Neural progenitor cell (in vitro differentiated cells): ENCODE data around the gene DHCR24. TPM values are rescaled to one million over a fixed set of nuclear protein-coding genes. Genes with fewer than 3 reads are reported as not detected.

Experiments
- DNase-seq: peaks from one replicate; pipeline ENCODE4 v3.0.0-alpha.2; 2016; ENCODE audit warnings: low spot score
- H2AFZ ChIP-seq: fragments of 200-600 bp; sonication (generic); replicated peaks from 2 replicates; pipeline ENCODE4 v1.6.1; 2016; ENCODE audit warnings: antibody characterized with exemption
- H3F3A ChIP-seq: fragments of 200-600 bp; sonication (generic); 2 replicates; pipeline ENCODE4 v1.6.1; 2016; ENCODE audit warnings: antibody characterized with exemption, low read depth
- H3K27ac ChIP-seq: fragments of 200-600 bp; sonication (generic); 2 replicates; pipeline ENCODE4 v1.5.1; 2016; ENCODE audit warnings: mild to moderate bottlenecking
- H3K27me3 ChIP-seq: fragments of 200-600 bp; sonication (generic); 2 replicates; pipeline ENCODE4 v1.6.1; 2016; ENCODE audit warnings: mild to moderate bottlenecking, moderate library complexity
- H3K36me3 ChIP-seq: fragments of 200-600 bp; sonication (generic); 2 replicates; pipeline ENCODE4 v1.5.1; 2016
- H3K4me1 ChIP-seq: fragments of 200-600 bp; sonication (generic); 2 replicates; pipeline ENCODE4 v1.6.1; 2016; ENCODE audit warnings: mixed run types
- H3K4me2 ChIP-seq: fragments of 200-600 bp; sonication (generic); 2 replicates; pipeline ENCODE4 v1.6.1; 2016
- H3K4me3 ChIP-seq: fragments of 200-600 bp; sonication (generic); 2 replicates; pipeline ENCODE4 v1.5.1; 2016
- H3K79me2 ChIP-seq: fragments of 200-600 bp; sonication (generic); 2 replicates; pipeline ENCODE4 v1.6.1; 2016; ENCODE audit warnings: low read depth
- H3K9ac ChIP-seq: fragments of 200-600 bp; sonication (generic); 2 replicates; pipeline ENCODE4 v1.6.1; 2016
- H3K9me3 ChIP-seq: fragments of 200-600 bp; sonication (generic); 2 replicates; pipeline ENCODE4 v1.5.1; 2016; ENCODE audit warnings: low read depth
- H4K20me1 ChIP-seq: fragments of 200-600 bp; sonication (generic); 2 replicates; pipeline ENCODE4 v1.6.1; 2016; ENCODE audit warnings: low read depth
- H3K27ac Mint-ChIP-seq: 3 replicates; pipeline ENCODE4 v1.8.0; 2021; ENCODE audit warnings: mixed read lengths
- H3K27me3 Mint-ChIP-seq: 2 replicates; pipeline ENCODE4 v1.8.0; 2022; ENCODE audit warnings: low read depth, mild to moderate bottlenecking, inconsistent platforms, moderate library complexity, mixed read lengths; ENCODE audit not compliant: insufficient read depth
- H3K36me3 Mint-ChIP-seq: 3 replicates; pipeline ENCODE4 v1.8.0; 2021; ENCODE audit warnings: mixed read lengths
- H3K4me1 Mint-ChIP-seq: 3 replicates; pipeline ENCODE4 v1.8.0; 2021; ENCODE audit warnings: mixed read lengths
- H3K4me3 Mint-ChIP-seq: 3 replicates; pipeline ENCODE4 v1.8.0; 2021; ENCODE audit warnings: mild to moderate bottlenecking, moderate library complexity, mixed read lengths
- H3K9me3 Mint-ChIP-seq: 3 replicates; pipeline ENCODE4 v1.8.0; 2020; ENCODE audit warnings: mixed read lengths
- EZH2 ChIP-seq: fragments of 200-600 bp; sonication (generic); IDR thresholded peaks from 2 replicates; pipeline ENCODE4 v1.6.1; 2017; ENCODE audit warnings: antibody characterized with exemption, mild to moderate bottlenecking, moderate library complexity
- EZH2phosphoT487 ChIP-seq: fragments of 200-600 bp; sonication (generic); IDR thresholded peaks from 2 replicates; pipeline ENCODE4 v1.6.1; 2017; ENCODE audit warnings: antibody characterized with exemption
- total RNA-seq: library from RNA; depleted of rRNA; stranded (reverse); fragments of >200 nt; gene quantifications from 2 replicates; pipeline ENCODE4 v1.2.3, GENCODE V29; 2015; ENCODE audit warnings: low replicate concordance
- TF ChIP-seq, protein P1 (sequence below): fragments of 200-600 bp; sonication (generic); IDR thresholded peaks from 2 replicates; pipeline ENCODE4 v1.5.1; 2017; ENCODE audit warnings: antibody characterized with exemption, mild to moderate bottlenecking

Gene DHCR24
- total RNA-seq, 1 donor from 2014 or later = 94.5 TPM

DNA sequence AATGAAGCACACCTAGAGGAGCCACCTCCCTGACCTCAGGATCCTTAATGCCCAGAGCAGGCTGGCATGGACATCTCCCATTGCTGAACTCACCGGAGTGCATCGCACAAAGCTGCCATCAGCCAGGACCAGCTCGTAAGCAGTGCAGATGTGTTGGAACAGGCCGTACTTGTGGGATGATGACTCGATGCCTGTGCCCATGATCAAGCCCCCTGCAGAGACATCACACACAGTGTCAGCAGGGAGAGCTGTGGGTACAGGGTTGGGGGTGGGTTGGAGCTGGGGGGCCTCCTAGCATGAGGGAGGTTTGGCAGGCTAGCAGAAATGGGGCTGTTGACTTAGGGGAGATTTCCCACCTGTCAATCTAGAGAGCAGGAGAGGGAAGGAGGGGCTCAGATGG, 12.0 kb downstream of the DHCR24 start:
- Histone ChIP-seq H3F3A (peaks cover 7% of the 10 kb centered on the region), H3K36me3 (peaks cover 24% of the 10 kb centered on the region), H3K27ac (no peak overlapping the region), H3K4me1 (peaks cover 10% of the 10 kb centered on the region), H3K9ac (no peak overlapping the region), H3K4me2 (no peak overlapping the region), H3K9me3 (no peaks in the 10 kb centered on the region), H3K27me3 (no peaks in the 10 kb centered on the region), H3K79me2 (peaks cover 40% of the 10 kb centered on the region), H3K4me3 (no peak overlapping the region), H4K20me1 (peaks cover 31% of the 10 kb centered on the region), H2AFZ (no peak overlapping the region)
- peaks cover 6% of the 10 kb centered on the region for H3K9me3 Mint-ChIP-seq
- TF ChIP-seq EZH2 = no peak
- TF ChIP-seq, protein P1, sequence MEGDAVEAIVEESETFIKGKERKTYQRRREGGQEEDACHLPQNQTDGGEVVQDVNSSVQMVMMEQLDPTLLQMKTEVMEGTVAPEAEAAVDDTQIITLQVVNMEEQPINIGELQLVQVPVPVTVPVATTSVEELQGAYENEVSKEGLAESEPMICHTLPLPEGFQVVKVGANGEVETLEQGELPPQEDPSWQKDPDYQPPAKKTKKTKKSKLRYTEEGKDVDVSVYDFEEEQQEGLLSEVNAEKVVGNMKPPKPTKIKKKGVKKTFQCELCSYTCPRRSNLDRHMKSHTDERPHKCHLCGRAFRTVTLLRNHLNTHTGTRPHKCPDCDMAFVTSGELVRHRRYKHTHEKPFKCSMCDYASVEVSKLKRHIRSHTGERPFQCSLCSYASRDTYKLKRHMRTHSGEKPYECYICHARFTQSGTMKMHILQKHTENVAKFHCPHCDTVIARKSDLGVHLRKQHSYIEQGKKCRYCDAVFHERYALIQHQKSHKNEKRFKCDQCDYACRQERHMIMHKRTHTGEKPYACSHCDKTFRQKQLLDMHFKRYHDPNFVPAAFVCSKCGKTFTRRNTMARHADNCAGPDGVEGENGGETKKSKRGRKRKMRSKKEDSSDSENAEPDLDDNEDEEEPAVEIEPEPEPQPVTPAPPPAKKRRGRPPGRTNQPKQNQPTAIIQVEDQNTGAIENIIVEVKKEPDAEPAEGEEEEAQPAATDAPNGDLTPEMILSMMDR = no peak
- TF ChIP-seq EZH2phosphoT487 = no peak
- H3K36me3 Mint-ChIP-seq = peaks cover 53% of the 10 kb centered on the region
- no peak for DNase-seq
- H3K27me3 Mint-ChIP-seq = peaks cover 4% of the 10 kb centered on the region
- no peaks in the 10 kb centered on the region for H3K4me1 Mint-ChIP-seq
- no peak overlapping the region for H3K4me3 Mint-ChIP-seq
- H3K27ac Mint-ChIP-seq = no peak overlapping the region

DNA sequence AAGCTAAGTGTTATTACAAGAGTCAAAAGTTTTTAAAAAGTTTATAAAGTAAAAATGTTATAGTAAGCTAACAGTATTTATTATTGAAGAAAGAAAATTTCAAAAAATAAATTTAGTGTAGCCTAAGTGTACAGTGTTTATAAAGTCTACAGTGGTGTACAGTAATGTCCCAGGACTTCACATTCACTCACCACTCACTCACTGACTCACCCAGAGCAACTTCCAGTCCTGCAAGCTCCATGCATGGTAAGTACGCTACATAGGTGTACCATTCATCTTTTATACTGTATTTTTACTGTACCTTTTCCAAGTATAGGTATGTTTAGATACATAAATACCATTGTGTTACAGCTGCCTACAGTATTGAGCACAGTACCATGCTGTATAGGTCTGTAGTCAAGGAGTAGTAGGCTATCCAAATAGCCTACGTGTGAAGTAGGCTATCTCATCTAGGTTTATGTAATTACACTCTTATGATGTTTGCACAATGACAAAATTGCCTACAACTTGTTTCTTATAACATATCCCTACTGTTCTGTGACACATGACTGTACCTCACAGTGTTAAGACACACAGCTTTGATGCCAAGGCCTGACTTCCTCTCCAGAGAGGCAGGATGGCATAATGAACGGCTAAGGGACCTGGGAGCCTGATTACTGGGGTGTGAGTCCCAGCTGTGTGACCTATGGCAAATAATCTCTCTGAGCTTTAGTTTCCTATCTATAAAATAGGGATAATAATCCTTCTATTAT, 12.7 kb downstream of the DHCR24 start:
- Histone ChIP-seq H4K20me1 (peaks cover 30% of the 10 kb centered on the region), H3K27ac (no peak overlapping the region), H3K27me3 (no peaks in the 10 kb centered on the region), H3K36me3 (peaks cover 20% of the 10 kb centered on the region), H3K79me2 (peaks cover 32% of the 10 kb centered on the region), H3K4me1 (peaks cover 10% of the 10 kb centered on the region), H3F3A (peaks cover 7% of the 10 kb centered on the region), H3K4me2 (no peak overlapping the region), H2AFZ (no peak overlapping the region), H3K9me3 (no peaks in the 10 kb centered on the region), H3K9ac (no peak overlapping the region), H3K4me3 (no peak overlapping the region)
- DNase-seq = no peak
- Mint-ChIP-seq H3K27ac (no peak overlapping the region), H3K9me3 (no peaks in the 10 kb centered on the region), H3K4me3 (no peak overlapping the region), H3K36me3 (peaks cover 46% of the 10 kb centered on the region), H3K27me3 (peaks cover 4% of the 10 kb centered on the region), H3K4me1 (no peaks in the 10 kb centered on the region)
- TF ChIP-seq, protein P1 = no peak
- no peak for TF ChIP-seq EZH2
- no peak for TF ChIP-seq EZH2phosphoT487

DNA sequence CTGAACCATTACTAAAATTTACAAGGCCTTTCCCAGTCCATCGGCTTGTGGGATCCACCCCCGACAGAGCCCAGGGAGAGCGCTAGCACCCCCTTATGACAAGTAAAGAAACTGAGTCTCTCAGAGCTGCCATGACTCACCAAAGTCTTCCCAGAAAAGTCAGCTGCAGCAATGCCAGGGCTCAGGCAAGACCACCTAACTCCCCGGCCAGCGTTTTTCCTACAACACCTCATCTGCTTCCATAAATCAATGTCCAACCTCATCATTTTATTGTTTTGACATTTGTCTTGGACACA, 15.0 kb downstream of the DHCR24 start:
- H3K36me3 ChIP-seq = peaks cover 19% of the 10 kb centered on the region
- peaks cover 7% of the 10 kb centered on the region for H3F3A ChIP-seq
- no peak overlapping the region for H2AFZ ChIP-seq
- H3K27ac ChIP-seq = no peak overlapping the region
- peak; percentile 14 for DNase-seq
- no peak overlapping the region for H3K9ac ChIP-seq
- H3K4me1 Mint-ChIP-seq = no peaks in the 10 kb centered on the region
- H3K4me1 ChIP-seq = peaks cover 10% of the 10 kb centered on the region
- no peak for TF ChIP-seq EZH2
- TF ChIP-seq, protein P1 = peak; percentile 28
- no peak for TF ChIP-seq EZH2phosphoT487
- H3K79me2 ChIP-seq = peaks cover 9% of the 10 kb centered on the region
- H3K27me3 Mint-ChIP-seq = peaks cover 2% of the 10 kb centered on the region
- no peak overlapping the region for H3K27ac Mint-ChIP-seq
- no peaks in the 10 kb centered on the region for H3K9me3 Mint-ChIP-seq
- H3K4me3 ChIP-seq = no peak overlapping the region
- no peaks in the 10 kb centered on the region for H3K27me3 ChIP-seq
- H3K36me3 Mint-ChIP-seq = peaks cover 47% of the 10 kb centered on the region
- no peak overlapping the region for H3K4me3 Mint-ChIP-seq
- peaks cover 13% of the 10 kb centered on the region for H4K20me1 ChIP-seq
- no peaks in the 10 kb centered on the region for H3K9me3 ChIP-seq
- H3K4me2 ChIP-seq = no peak overlapping the region
